CD4-positive, alpha-beta T cell treated with Interleukin-2 at 100 ng/mL for 4 hours (primary cell): ENCODE results near the gene TRIP13.
"Not testable (repeated sequence)": the region's sequence is repeated elsewhere in the genome, so short reads cannot be mapped to it uniquely, and the experiment has no call there.

Source experiments
- DNase-seq: peaks from one replicate; pipeline ENCODE4 v3.0.0-alpha.2; 2020; ENCODE audit warnings: low spot score

The TRIP13 gene

DNA sequence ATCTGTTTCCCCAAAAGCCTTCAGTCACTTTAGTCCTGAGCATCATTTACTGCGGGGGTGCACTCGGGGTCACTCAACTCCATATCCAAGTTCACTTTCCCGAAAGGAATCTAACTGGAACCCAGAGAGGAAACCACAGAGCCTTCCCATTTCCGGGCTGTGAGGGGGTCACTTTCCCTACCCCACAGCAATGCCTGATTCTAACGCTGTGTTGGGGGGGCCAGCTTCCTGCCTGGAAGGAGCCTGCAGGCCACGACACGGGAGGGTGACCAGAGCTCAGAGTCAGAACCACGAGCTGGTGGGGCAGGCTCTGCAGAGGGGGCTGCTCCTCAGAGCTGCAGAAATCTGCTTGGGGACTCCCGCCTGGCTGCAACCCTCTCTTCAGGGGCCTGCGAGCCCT lies 20.4 kb upstream of the TRIP13 start:
- no peak for DNase-seq

DNA sequence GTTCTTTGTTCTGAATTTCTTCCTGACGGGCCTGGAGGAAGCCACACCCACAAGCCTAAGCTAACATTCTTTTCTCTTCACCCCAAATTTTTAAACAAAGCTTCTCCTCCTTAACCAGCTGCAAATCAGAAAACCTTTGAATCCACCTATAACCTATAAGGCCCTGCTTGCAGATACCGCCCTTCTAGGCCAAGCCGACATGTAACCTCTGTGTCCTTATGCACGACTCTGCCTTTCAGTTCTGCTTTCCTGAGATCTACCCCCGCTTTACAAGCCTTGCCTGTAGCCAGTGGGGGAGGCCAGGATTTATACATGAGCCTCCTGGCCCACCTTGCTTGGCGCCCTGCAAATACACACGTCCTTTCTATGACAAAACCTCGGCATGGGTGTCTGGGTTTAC lies 19.4 kb upstream of the TRIP13 start:
- no peak for DNase-seq

DNA sequence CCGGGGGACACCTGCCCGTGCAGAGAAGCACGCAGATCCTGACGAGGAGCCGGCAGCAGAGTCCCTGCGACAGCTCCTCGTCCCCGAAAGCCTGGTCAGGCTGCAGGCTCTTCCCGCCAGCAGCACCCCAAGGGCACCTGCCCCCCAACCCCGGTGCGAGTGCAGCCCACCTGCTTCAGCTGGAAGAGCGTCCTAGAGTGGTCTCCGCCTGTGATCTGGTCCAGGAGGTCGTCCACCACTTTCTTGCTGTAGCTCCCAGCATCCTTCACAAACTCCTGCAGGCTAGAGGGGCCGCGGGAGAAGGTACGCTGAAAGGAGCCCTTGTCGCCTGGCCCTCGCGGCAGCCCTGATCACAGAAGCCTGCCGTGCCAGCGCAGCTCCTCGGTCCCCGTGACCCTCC lies 16.8 kb upstream of the TRIP13 start:
- DNase-seq: no peak

DNA sequence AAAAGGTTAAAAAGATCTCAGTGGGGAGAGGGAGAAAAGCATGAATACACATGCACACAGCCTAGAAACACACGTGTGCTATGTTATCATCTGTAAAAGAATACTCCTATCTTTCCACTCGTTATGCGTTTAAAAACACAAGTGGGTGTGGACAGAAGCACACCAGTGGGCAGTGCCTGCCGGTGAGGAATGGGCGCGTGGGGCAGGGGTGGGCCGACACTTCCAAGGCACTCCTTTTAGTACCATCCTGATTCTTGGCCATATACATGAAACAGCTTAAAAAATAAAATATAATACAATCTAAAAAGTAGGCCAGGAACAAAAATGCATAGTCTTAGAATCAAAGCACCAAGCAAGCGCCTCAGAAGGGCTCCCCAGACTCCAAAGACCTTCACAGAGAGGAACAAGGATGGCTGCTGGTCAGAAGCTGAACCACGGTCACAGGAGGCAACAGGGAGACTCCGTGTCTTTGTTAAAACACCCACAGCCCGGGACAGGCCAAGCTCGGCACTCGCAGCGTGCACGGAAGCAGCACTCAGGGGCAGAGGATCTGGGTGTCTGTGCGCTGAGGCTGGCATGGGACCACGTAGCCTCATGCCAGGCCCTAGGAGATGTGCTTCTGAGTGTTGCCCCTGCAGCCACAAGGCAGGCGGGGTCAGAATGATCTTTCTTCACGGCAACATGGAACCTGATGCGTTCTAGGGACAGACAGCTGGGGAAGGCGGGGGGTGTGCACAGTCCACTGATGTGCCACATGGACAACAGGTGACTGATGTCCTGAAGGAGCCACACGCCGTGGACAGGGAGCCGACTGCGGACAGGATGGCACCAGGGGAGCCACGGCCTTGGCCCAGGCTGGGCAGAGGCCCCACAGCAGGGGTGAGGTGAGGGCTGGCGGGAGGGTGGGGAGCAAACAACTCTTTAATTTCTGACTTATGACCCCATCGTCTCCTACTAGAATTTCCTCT lies 16.0 kb upstream of the TRIP13 start:
- no peak for DNase-seq

DNA sequence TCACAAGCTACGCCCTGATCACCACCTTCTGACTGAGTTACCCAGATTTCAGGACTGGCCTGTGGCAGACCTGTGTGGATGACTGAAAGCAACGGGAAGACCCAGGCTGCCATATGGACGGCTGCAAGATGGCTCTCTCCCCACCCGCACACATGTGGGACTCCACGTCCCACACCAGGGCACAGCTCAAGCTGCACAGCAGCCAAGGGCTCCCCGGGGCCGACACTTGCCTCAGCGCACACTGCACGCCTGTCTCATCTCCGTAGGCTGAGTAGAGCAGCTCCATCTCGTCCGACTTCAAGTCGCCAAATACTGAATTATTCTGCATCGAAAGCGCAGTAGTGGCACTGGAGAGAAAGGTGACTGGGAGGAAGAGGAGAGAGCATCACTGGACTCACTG lies 14.6 kb upstream of the TRIP13 start:
- no peak for DNase-seq

DNA sequence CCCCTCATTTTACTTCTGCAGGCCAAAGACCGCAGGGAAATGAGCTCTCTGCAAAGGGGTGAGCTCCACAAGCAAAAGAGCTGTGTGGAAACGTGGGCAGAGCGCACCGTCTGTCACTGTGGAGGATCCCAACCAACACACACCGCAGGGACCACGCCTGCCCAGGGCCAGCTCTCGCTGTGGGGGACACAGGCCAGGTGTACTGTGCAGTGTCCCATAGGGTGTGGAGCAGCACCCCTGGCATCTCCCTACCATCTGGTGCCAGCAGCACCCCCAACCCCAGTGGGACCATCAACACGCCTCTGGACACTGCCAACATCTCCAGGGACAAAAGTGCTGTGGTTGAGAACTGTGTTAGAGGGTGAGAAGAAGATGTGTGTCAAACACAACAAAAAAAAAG lies 14.0 kb upstream of the TRIP13 start:
- not testable (repeated sequence) for DNase-seq

DNA sequence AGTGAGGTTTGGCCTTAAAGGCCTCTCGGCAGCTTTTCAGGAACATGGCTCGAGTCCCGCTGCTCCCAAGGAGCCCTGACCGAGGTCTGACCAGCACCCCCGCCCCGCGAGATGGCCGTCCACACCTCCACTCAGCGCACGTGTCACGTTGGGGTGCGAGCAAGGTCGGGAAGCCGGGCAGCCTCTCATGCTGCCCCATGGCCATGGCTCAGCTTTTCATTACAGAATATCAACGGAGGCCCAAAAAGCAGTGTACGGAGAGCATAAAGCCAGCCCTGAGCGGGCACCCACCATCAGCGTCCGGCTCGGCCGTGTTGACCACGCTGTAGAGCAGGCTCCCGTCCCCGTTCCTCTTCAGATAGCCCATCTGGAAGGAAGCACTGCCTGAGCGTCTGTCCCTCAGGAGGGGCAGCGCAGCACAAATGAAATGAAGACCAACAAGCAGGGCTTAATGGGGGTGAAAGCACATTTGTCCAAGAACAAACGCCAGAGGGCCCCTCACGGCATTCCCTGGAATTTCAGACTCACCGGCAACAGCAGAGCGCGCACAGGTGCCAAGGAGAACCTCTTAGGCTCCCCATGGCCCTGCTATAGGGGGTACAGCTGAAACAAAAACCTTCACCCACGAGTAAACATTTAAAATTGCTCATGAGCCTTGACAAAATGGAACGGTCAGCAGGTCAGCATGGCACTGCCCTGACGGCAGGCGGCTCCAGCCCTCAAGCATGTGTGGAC lies 11.7 kb upstream of the TRIP13 start:
- no peak for DNase-seq

DNA sequence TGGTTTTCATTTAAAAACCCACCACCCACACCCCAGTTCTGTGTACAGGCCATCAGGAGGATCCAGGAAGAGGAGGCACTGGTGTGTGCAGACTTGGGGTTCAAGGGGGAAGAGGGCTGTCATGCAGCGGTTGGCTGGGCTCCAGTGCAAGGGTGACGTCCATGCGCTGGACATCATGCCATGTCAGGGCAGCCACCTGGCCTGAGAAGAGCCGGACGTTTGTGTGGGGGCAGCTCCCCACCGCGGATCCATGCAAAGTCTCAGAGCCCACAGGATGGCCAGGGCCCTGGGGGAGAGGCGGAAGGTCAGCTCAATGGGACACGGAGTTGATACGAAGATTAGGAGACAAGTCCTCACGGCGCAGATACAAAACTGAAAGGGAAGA lies 11.1 kb upstream of the TRIP13 start:
- DNase-seq: no peak

DNA sequence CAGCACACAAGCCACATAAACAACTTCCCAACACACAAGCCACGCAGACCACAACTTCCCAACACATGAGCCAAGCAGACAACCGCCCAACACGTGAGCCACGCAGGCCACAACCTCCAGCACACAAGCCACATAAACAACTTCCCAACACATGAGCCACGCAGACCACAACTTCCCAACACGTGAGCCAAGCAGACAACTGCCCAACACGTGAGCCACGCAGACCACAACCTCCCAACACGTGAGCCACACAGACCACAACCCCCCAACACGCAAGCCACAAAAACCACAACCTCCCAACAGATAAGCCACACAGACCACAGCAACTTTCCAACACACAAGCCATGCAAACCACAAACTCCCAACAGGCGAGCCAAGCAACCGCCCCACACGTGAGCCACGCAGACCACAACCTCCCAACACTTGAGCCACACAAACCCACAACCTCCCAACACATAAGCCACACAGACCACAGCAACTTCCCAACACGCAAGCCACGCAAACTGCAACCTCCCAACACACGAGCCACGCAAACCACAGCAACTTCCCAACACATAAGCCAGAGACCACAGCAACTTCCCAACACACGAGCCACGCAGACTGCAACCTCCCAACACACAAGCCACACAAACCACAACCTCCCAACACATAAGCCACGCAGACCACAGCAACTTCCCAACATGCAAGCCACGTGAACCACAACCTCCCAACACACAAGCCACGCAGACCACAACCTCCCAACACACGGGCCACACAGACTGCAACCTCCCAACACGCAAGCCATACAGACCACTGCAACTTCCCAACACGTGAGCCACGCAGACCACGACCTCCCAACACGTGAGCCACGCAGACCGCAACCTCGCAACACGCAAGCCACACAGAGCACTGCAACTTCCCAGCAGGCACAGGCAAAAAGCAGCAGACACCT lies 10.2 kb upstream of the TRIP13 start:
- no peak for DNase-seq

DNA sequence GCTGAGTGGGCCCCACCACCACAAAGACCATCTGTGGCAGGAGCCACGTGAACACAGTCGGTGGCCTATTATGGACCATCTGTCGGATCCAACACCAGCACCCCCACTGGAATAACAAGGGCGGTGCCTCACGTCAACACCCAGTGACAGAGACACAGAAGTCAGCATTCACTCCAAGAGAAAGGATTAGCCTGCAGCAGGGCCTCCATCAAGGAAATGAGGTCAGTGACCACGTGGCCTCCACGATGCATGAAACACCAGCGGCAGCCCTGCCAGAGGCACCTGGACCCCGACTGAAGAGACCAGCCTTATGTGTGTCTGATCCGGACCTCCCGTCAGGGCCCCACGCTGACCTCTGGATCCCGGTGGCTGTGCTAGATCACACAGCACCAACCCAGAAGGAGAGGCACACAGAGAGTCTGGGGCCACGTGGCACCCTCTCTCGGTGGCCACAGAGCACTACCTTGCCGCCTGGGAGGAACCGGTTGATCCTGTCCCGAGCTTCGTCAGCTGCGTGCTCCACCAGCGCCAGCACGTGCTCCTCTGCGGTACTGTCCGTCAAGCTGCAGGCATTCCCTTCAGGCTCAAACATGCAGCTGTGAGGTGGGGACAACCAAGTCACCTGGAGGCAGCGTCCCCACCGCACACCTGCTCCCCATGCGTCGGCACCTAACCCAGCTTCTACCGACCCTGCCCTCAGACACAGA lies 9.1 kb upstream of the TRIP13 start:
- DNase-seq: no peak

DNA sequence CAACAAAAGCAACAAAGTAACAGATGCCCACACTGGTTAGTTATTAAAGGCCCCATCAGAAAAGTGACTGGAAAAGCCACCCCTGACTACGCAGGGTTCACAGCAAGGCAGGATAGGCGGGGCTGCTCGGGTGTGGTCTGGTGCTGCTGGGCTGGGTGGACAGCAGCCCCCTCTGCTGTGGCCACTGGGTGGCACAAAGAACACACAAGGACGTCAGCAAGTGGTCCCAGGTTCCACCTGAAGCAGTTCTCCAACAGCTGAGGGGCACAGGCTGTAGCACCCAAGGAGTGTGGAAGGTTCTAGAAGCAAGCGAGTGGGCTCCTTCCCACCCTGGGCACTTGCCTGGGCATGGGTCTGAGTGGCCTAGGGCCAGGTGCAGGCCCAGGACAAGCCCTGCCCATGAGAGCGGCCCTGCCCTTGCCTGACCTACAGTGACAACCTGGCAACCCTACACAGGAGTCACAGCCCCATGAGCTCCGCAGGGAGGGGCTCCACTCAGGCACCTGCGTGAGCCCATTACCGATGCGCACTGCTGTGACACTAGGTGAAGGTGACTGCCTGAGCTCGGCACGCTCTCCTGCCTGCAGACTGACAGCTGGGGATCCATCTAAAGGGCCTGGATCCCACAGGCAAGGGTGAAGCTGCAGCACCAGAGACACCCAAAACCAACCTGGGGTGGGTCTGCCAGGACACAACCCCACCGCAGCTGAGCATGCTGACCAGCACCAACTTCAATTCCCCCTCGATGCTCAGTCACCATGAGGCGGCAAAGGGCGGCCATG lies 8.1 kb upstream of the TRIP13 start:
- DNase-seq: no peak

DNA sequence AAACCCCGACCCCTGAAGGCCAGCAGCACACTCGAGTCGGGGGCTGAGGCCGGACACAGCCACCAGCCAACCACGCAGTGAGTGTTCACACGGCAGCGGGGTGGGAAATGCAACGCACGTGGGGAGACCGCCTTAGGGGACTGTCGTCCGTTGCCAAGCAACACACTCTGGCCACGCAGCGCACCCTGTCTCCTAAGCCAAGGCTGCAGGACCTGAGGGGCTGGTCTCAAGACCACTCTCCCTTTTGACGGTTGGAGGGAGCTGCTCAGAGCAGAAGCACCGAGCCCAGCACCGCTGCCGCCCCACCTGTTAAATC lies 7.6 kb upstream of the TRIP13 start:
- DNase-seq: no peak

DNA sequence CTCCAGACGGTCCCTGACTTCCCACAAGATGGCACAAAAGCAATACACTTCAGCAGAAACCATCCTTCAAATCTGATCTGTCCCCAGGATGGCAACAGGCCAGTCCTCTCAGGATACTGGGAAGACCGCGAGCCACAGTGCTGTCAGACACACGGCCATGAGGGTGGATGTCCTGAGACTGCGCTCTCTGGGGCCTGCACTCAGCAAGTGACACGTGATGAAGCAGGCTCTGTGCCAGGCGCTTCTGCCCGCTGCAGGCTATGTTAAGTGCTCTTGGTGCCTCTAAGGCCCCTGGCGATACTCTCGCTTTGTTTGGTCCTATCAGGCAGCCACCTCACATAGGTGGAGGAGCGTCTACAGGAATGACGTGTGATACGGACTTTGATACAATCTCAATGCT lies 7.2 kb upstream of the TRIP13 start:
- no peak for DNase-seq

DNA sequence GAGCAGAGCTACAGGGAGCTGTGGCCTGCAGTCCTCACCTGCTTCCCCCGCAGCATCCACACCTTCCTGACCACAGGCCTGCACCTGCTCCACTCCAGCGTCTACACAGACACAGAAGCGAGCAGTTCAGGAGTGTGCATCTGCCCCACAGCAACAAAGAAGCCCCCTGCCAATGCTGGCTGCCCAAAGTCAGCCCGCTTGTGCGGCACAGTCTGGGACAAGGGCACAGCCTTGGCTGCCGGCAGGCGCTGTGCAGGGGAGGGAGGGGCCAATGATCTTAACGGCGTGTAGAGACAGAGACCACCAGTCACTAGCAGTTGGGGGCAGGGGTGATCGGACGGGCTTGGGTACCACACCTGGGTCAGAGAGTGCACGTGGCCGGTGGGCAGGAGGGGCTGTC lies 6.6 kb upstream of the TRIP13 start:
- no peak for DNase-seq

DNA sequence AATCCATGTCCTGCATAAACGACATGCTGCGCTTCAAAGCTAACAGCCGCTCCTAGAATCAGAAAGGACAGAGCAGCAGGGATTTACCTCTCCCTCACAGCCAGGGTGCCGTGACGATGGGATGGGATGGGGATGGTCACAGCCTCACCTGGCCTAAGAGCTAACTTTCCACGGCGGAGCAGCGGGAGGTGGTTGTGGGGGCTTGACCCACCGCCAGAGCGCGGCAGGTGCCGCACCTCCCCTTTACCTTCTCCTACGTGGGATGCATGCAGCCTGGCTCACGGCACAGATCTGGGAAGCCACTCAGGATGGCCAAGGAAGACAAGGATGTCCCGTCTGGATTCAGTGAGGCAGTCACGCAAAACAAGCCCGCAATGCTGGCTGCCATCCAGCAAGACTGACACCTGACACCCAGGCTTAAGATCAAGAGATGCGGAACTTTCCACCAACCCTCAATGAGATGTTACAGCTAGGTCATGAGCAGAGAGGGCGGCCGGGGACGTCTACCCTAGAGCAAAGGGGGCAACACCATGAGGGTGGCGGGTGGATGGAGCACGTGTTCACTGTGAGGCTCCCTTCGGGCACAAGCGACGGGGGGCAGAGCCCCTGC lies 5.9 kb upstream of the TRIP13 start:
- DNase-seq: no peak

DNA sequence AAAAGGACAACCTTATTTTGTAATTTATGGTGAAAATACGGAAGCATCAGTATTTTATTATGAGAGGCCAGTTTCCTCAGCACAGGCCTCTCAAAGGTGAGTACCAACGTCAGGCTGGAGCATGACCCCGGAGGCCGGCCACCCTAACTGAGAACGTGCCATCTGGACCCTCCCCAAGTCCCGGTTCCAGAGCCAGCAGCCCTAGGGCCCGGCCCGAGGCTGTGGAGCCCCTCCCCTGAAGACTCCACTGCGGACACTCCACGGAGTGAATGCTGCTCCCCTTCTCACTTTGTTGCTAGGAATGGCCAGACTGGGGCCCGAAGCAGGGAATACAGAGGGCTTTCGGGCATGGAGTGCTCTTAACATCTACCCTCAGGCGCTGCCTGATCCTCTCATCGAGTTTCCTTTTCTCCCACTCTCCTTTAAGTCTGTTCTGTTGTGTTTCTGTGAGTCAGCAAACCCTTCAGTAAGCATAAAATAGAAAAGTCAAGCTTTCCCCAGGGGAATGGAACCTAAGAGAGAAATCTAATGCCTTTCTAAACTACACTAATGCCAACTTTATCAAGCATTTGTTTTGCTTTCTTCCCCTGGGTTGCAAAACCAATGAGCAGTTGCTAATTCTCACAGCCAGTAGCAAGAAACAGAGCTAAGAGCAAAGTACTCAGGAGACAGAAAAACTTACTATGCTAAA lies 4.6 kb upstream of the TRIP13 start:
- DNase-seq: no peak

DNA sequence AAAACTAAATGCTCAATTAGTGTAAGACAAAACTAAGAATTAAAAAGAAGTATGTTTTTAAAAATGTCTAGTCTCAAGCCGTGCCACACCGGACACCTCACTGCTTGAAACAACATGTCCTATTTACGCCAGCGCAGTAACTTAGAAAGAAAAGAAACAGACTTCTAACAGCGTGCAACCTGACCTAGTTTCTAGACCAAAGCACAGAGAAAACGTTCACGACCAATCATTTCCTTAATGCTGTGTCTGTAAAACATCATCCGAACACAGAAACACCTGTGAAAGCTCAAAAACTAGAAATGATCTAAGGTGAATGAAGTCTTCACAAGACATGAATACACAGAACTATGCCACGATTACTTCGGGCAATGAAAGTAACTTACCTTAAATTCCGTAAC lies 4.0 kb upstream of the TRIP13 start:
- no peak for DNase-seq

DNA sequence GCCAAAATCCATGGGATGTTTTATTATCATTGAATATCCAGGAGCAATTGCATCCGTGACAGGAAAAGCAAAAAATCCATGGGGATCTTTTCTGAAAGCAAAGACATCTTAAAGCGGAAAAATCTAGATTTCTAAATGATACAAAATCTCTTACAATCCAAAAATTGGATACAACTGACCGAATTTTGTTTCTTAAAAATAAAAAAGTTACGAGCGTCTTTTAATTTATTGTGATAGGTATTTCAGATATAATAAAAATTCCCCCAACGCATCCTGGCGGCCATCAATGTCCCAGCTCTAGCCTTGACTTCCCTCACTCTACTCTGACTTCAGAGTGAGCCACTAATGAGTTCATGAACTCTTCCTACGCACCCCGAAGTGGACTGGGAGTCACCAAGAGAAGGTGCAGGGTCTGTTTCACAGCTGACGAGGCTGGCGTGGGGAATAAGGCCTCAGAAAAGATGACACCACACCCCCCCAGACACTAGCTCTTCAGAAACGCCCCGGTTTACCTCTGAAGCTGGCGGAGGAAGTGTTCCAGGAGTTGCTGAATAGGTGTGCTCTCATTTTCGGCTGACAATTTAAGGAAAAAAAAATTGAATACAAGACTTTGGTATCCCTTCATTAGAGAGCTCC lies 3.5 kb upstream of the TRIP13 start:
- DNase-seq: no peak

DNA sequence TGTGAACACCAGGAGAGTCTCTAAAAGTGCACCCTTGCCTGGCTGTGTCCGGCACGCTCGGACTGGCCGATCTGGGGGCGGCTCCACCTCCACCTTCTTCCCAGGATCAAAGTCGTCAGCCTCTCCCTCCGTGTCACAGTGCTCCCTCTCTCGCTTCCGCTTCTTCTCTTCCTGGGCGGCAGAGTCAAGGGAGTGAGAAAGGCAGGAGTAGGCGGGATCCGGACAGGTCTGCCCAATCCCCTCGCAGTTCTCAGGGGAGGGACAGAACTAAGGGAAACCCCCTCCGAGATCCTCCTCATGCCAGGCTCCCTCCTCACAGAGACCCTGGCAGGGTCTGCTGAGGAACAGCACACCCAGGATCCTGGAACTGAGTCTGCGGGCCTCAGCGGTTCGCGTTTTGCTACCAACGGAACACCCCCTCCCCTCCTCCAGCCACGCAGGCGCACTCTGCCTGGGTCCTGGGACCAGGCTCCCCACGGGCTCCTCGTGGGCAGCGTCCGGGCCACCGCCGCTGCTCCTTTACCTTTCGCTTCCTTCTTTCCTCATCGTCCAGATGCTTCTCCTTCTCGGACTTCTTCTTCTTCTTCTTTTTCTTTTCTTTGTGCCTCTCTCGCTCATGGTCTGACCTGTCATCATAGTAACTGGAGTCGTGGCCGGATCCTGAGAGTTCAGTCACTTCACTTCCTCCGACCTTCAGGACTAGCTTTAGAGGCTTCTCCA lies 1.4 kb upstream of the TRIP13 start:
- no peak for DNase-seq
